DMS79 treated with DMSO at 0.1 percent for 48 hours (cell line): ENCODE data around the gene CDH24.

Source experiments
- DNase-seq: peaks from one replicate; lab custom pipeline; 2025; lab: John Stamatoyannopoulos, UW

CDH24 gene

DNA sequence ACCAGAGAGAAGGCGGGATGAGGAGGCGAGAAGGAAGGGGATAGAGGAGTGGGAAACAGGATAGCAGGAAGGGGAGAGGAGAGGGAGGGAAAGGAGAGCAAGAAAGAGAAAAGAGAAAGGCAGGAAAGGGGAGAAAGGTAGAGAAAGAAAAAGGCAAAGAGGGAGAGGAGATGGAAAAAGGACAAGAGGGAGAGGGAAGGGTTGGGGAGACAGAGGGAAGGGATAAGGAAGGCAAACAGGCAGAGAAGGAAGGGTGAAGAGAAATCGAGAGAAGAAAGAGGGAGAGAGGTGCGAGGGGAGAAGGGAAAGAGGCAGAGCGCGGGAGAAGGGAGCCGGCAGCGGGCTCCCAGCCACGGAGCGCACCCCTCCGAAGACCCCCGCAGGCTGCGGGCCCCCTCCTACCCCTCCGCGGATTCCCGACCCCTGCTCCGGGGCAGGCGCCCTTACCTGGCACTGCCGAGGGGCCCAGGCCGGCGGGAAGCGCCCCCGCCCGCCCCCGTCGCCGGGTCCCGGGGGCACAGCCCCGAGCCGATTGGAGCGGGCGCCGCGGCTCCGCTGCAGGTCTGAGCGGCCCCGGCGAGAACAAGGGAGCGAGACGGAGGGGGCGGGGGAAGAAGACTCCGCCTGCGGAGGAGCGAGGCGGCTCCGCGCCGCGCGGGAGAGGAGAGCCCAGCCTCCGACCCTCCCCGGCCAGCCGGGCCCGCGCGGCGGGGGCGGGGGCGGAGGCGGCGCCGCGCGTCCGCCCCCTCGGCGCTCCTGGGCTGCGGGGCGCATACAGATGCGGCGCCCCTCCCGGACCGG lies at the start of gene CDH24:
CDH24 (minus strand) TSS at position 565 of the 801 bp plus-strand sequence. CDS start 1,787 bp downstream, outside the sequence.
- no peak for DNase-seq

- no peak for DNase-seq
Observed at GRCh38 chr14:23106747-23107045, 49.4 kb upstream of the CDH24 start.

DNA sequence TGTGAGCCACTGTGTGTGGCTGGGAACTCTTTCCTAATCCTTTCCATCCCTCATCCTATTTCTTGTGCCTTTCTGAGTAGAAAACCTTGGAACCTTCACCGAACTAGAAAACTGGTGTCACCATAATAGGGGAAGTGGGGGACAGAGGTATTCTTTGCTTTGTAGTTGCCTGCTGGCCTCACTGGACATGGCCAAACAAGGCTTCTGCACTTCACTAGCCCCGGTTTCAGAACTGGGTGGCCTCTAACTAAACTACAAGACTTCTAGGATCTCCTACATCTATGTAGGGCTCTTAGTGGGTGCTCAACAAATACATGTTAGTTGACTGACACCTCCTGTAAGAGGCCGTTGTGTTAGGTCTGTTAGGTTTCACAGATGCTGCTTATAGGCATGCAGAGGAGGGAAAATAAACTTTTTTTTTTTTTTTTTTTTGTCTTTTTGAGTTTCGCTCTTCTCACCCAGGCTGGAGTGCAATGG lies 48.1 kb upstream of the CDH24 start:
- DNase-seq = no peak

GRCh38 chr14:23104591-23105347 lies 47.4 kb upstream of the CDH24 start, which contains the start of gene CIROP:
Gene CIROP, minus strand, starts transcription at chr14:23104989. Its CDS starts 69 bp downstream, at chr14:23104920.
- DNase-seq = no peak

DNA sequence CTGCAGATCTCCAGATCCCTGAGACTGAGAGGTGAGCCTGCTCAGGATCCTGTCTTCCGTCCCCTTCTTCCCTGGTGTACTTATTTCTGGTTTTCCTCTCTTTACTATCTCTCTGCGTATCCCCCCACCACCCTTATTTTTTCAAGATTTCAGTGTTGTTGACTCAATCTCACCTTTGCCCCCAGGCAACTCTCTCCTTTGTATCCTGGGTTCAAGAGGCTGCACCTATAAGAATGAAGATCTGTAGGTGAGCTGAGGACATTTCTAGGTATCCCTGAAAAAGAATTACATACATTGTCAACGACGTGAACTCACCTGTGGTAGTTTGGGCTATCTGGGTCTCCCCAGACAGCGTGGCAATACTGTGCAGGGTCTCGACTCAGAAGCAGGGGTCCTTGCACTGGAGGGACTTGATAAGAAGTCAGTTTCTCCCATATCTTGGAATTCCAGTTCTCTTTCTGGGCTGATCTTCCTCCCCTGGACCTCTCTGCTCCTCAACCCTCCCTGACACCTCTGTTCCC lies 46.8 kb upstream of the CDH24 start:
- no peak for DNase-seq

DNA sequence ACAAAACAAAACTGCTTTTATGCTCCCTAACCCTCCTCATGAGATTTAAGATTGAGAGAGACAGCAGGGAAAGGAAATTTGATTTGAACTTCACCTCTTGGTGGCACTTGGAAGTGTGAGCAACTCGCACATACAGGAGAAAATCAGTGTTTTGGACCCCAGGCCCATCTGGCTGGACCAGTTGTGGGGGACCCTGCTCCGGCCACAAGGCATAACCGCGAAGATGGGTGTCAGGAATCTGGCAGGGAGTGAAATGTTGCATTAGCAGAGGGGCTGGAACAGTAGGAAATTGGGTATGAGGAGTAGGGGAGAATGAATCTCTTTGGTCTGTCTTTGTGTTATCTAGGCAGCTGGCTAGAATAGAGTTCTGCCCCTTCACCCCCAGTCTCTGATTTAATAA lies 46.3 kb upstream of the CDH24 start:
- no peak for DNase-seq

GRCh38 chr14:23102801-23103200 lies 45.5 kb upstream of the CDH24 start:
- DNase-seq = no peak

- DNase-seq = no peak
Observed at GRCh38 chr14:23101986-23102625, 44.8 kb upstream of the CDH24 start.

- DNase-seq = no peak
Observed at GRCh38 chr14:23101213-23101970, 44.1 kb upstream of the CDH24 start.

GRCh38 chr14:23099212-23099861 lies 42.0 kb upstream of the CDH24 start:
- no peak for DNase-seq

GRCh38 chr14:23097786-23098185 lies 40.5 kb upstream of the CDH24 start:
- no peak for DNase-seq

DNA sequence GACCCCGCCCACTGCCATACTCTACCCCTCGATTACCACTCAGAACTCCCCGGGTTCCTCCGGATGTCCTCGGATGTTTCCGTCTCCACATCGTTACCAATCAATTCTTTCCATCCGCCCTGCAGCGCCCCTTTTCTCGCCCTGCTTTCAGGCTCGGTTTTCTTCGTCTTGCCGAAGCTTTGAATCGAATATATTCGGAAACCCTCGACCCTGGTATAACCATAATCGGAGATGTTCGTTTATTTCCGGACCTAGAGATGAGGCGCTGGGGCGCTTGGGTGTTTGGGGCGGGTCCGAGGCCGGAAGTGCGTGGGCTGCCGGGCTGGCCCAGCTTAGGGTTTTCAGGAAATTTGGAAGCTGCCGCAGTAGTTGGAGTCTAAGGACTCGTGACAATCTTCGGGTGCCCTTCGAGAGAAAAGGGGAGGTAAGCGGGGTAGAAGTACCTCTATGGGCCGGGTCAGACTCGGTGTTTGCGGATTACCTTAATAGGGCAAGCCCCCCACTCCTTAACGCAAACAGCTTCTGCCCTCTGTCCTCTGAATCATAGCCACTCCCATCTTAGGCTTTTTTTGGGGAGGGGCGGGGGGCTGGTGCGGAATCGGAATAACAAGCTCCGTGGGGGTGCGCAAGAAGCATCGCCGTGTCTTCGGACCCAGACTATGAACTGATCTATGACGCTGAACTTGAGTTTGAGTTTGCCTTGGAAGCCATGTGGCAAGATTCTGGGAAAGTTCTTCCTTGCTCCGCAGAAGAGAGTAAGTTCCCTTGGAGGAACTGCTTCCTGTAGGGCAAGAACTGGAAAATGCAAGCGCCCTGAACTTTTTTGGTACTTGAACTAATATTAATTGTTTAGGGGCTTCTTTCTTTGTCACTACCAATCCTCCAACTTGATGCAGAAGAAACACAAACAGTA lies 38.1 kb upstream of the CDH24 start, which contains the start of gene C14orf119:
C14orf119 (plus strand) TSS at position 310 of the 913 bp plus-strand sequence. CDS start 2,154 bp downstream, outside the sequence.
- no peak for DNase-seq

GRCh38 chr14:23094666-23095195 lies 37.4 kb upstream of the CDH24 start, which contains the start of gene ACIN1:
Gene ACIN1, minus strand, starts transcription at chr14:23095136. Its CDS starts 24 bp downstream, at chr14:23095112.
- DNase-seq = no peak

- DNase-seq = no peak
Observed at GRCh38 chr14:23093991-23094665, 36.8 kb upstream of the CDH24 start.

DNA sequence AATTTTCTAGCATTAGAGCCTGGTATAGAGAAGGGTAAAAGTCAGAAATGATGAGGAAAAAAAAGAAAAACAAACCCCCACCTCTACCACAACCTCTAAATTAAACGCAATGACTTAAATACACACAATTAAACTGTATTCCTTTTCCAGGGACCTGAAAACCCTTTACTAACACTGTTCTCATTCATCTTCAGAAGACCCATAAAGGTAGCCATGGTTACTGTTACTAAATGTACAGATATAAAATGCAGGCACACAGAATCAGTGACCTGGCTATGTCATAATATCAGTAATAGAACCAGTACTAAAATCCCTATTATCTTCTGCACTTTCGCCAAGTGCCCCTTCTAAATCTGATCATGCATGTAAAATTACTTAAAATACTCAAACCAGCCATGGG lies 36.2 kb upstream of the CDH24 start:
- DNase-seq = no peak

DNA sequence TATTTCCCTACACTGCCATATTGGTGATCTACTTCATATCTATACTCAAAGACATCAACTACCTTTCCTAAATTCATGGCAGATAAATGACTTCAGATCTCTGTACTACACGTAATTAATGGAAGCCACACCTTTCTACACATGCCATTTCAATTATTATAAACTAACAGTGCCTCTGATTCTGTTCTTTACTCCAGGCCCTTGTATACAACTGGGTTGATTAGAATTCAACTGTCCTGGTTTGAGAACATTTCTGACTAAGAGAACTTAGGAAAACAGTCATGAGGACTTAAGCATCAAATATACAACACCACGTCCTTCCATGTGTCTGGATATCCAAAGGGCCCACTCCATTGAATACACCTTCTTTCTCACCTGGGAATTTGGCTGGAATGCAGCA lies 35.8 kb upstream of the CDH24 start:
- DNase-seq = no peak

GRCh38 chr14:23091294-23092225 lies 34.2 kb upstream of the CDH24 start:
- DNase-seq = no peak

GRCh38 chr14:23090254-23090636 lies 32.9 kb upstream of the CDH24 start:
- no peak for DNase-seq
